K562 (cell line): ENCODE results near the gene SLC25A21. TPM values are rescaled to one million over a fixed set of nuclear protein-coding genes. Genes with fewer than 3 reads are reported as not detected.

ENCODE experiments used
- ATAC-seq: fragments of 200-7000 bp; cut with Tn5 transposase; 3 replicates; pipeline ENCODE4 v1.9.1; 2020; ENCODE audit warnings: moderate library complexity
- BruUV-seq: library from RNA; stranded (reverse); fragments of 400-500 nt; replicated peaks from 2 replicates; lab custom pipeline; 2021; lab: Mats Ljungman, UMichigan
- CTCF ChIA-PET: fragments of 300-600 bp; formaldehyde crosslinking; extraction: SDS; loops from one replicate; lab custom pipeline; 2021; ENCODE audit warnings: low intra/inter-chr PET ratio; lab: Yijun Ruan, JAX
- POLR2A ChIA-PET: fragments of 300-600, 350-650 bp; sonication (Branson Sonifier 250); formaldehyde crosslinking; extraction: SDS; loops from one replicate; lab custom pipeline; 2021; ENCODE audit warnings: antibody characterized with exemption, inconsistent platforms; lab: Yijun Ruan, JAX
- DNase-seq, 4 experiments: peaks; one replicate each; pipeline versions ENCODE4 v3.0.0 to v3.0.0-alpha.2; 2011 to 2018; ENCODE audit warnings: low spot score in 3 of 4, mixed read lengths in 3 of 4; ENCODE audit errors: extremely low read depth in 1 of 4
- FAIRE-seq: peaks from 2 replicates; lab custom pipeline; 2011; peaks lifted over from hg19 to GRCh38; lab: Jason Lieb, UNC
- H2AFZ ChIP-seq: 2 replicates; pipeline ENCODE4 v1.6.0; 2011; ENCODE audit warnings: low read depth, low read length, control low read depth, inconsistent platforms
- H3K27ac ChIP-seq: fragments of 200-600 bp; 3 replicates; pipeline ENCODE4 v1.8.0; 2011; ENCODE audit warnings: low read depth, mild to moderate bottlenecking, control low read depth, inconsistent platforms, low read length, moderate library complexity, mixed read lengths; ENCODE audit errors: extremely low read depth
- H3K27me3 ChIP-seq, 2 experiments: fragments of 300-600 bp in 1 of 2; 2 replicates in 1 of 2; 3 replicates in 1 of 2; pipeline versions ENCODE4 v1.6.0 to v1.8.0; 2011; ENCODE audit warnings: inconsistent platforms in 2 of 2, low read length in 2 of 2, mild to moderate bottlenecking in 1 of 2, mixed read lengths in 1 of 2, moderate library complexity in 1 of 2; ENCODE audit not compliant: control insufficient read depth in 2 of 2, insufficient read depth in 2 of 2
- H3K36me3 ChIP-seq: fragments of 300-600 bp; 3 replicates; pipeline ENCODE4 v1.8.0; 2011; ENCODE audit warnings: mild to moderate bottlenecking, low read length, inconsistent platforms; ENCODE audit not compliant: control insufficient read depth, insufficient read depth
- H3K4me1 ChIP-seq, 2 experiments: fragments of 200-600 bp in 1 of 2; replicated peaks in 1 of 2; 2 replicates in 1 of 2; 3 replicates in 1 of 2; pipeline versions ENCODE4 v1.5.1 to v1.8.0; 2011; ENCODE audit warnings: inconsistent platforms in 2 of 2, low read length in 2 of 2, mild to moderate bottlenecking in 1 of 2, mixed read lengths in 1 of 2, moderate library complexity in 1 of 2; ENCODE audit not compliant: control insufficient read depth in 2 of 2, insufficient read depth in 2 of 2
- H3K4me2 ChIP-seq: 2 replicates; pipeline ENCODE4 v1.6.1; 2011; ENCODE audit warnings: low read length, control low read depth, inconsistent platforms, mixed read lengths; ENCODE audit not compliant: insufficient read depth
- H3K4me3 ChIP-seq: fragments of 200-600 bp; sonication (generic), shearing (Covaris generic); 2 replicates; pipeline ENCODE4 v1.5.1; 2016; ENCODE audit warnings: control low read depth, inconsistent platforms
- H3K79me2 ChIP-seq: fragments of 200-600 bp; 3 replicates; pipeline ENCODE4 v1.8.0; 2011; ENCODE audit warnings: low read length, inconsistent platforms; ENCODE audit not compliant: control insufficient read depth, insufficient read depth
- H3K9ac ChIP-seq, 2 experiments: 2 replicates each; pipeline versions ENCODE4 v1.6.0 to v1.6.1; 2011; ENCODE audit warnings: low read depth in 2 of 2, low read length in 2 of 2, control low read depth in 1 of 2, inconsistent platforms in 1 of 2, mild to moderate bottlenecking in 1 of 2, mixed read lengths in 1 of 2; ENCODE audit not compliant: insufficient read depth in 1 of 2
- H3K9me1 ChIP-seq: one replicate; pipeline ENCODE4 v1.6.0; 2011; ENCODE audit warnings: inconsistent platforms, mild to moderate bottlenecking, low read length, moderate library complexity; ENCODE audit not compliant: control insufficient read depth, insufficient read depth
- H3K9me3 ChIP-seq: replicated peaks from 2 replicates; pipeline ENCODE4 v1.5.1; 2011; ENCODE audit warnings: low read depth, low read length, inconsistent platforms; ENCODE audit not compliant: control insufficient read depth, insufficient read depth
- H4K20me1 ChIP-seq: replicated peaks from 2 replicates; pipeline ENCODE4 v1.6.1; 2011; ENCODE audit warnings: low read length, inconsistent platforms, mixed read lengths; ENCODE audit not compliant: control insufficient read depth, insufficient read depth
- ATF4 ChIP-seq: fragments of 450-650 bp; formaldehyde crosslinking; IDR thresholded peaks from 2 replicates; pipeline ENCODE4 v1.4.0; 2022; ENCODE audit warnings: mild to moderate bottlenecking, moderate library complexity
- CBFA2T2 ChIP-seq: fragments of 450-650 bp; conservative IDR thresholded peaks from 2 replicates; pipeline ENCODE4 v1.6.1; 2017; ENCODE audit warnings: mild to moderate bottlenecking
- CEBPG ChIP-seq, 3 experiments: fragments of 200-800 bp in 1 of 3; sonication (Bioruptor generic) in 1 of 3; sonication (generic) in 1 of 3; formaldehyde crosslinking in 1 of 3; IDR thresholded peaks in 2 of 3; conservative IDR thresholded peaks in 1 of 3; 2 replicates each; pipeline versions ENCODE4 v1.6.1 to v1.8.0; 2016 to 2022; ENCODE audit warnings: missing compliant biosample characterization in 2 of 3, missing genetic modification characterization in 2 of 3, mild to moderate bottlenecking in 1 of 3, missing genetic modification reagents in 1 of 3
- CTCF ChIP-seq, 3 experiments: IDR thresholded peaks in 2 of 3; conservative IDR thresholded peaks in 1 of 3; 2 replicates each; pipeline ENCODE4 v1.5.1; 2011 to 2012; ENCODE audit warnings: low read length in 3 of 3, mild to moderate bottlenecking in 3 of 3, control low read depth in 2 of 3, improper control_type of control experiment in 1 of 3, inconsistent platforms in 1 of 3, low read depth in 1 of 3, mixed read lengths in 1 of 3, moderate library complexity in 1 of 3; ENCODE audit not compliant: insufficient read depth in 2 of 3
- DEAF1 ChIP-seq: fragments of 450-650 bp; formaldehyde crosslinking; IDR thresholded peaks from 2 replicates; pipeline ENCODE4 v1.4.0; 2020; ENCODE audit warnings: mild to moderate bottlenecking, moderate library complexity
- EWSR1 ChIP-seq: fragments of 450-650 bp; IDR thresholded peaks from 2 replicates; pipeline ENCODE4 v1.6.1; 2018; ENCODE audit warnings: borderline replicate concordance, mild to moderate bottlenecking, low read depth, moderate library complexity; ENCODE audit not compliant: partially characterized antibody
- KLF16 ChIP-seq: IDR thresholded peaks from 2 replicates; pipeline ENCODE4 v1.6.1; 2016; ENCODE audit warnings: antibody characterized with exemption
- PKNOX1 ChIP-seq: fragments of 450-650 bp; IDR thresholded peaks from 2 replicates; pipeline ENCODE4 v1.6.1; 2016
- ZFP36 ChIP-seq: fragments of 150-350 bp; IDR thresholded peaks from 2 replicates; pipeline ENCODE4 v1.6.1; 2018; ENCODE audit warnings: low read length, low read depth; ENCODE audit not compliant: partially characterized antibody
- ZNF696 ChIP-seq: fragments of 250-450 bp; sonication (Bioruptor Pico); conservative IDR thresholded peaks from 2 replicates; pipeline ENCODE4 v1.4.0; 2020; ENCODE audit warnings: mild to moderate bottlenecking, moderate library complexity
- WGBS: fragments of 100-300 bp; shearing (Covaris generic); methylation state at CpG from one replicate; pipeline ENCODE4 v1.1.6; 2016; ENCODE audit warnings: low coverage, mixed read lengths; ENCODE audit not compliant: insufficient coverage; ENCODE audit errors: missing lambda C conversion rate; 5-methylcytosine and 5-hydroxymethylcytosine counted together
- in situ Hi-C: fragments of 300-500 bp; cut with MboI; formaldehyde crosslinking; loops from 4 replicates; pipeline ENCODE4 v1.15.0; 2018; ENCODE audit warnings: inconsistent platforms, mixed read lengths
- intact Hi-C: fragments of 100-400 bp; cut with micrococcal nuclease; formaldehyde crosslinking; loops from 2 replicates; pipeline ENCODE4 v1.14.2; 2022
- polyA plus RNA-seq, 8 experiments: library from polyadenylated mRNA; depleted of rRNA in 4 of 8; stranded (reverse) in 5 of 8; unstranded in 3 of 8; fragments of >200 nt; fragmentation: Nextera tagmentation in 2 of 8; fragmentation: Illumina TruSeq in 1 of 8; extraction: Ambion mirVana in 2 of 8; extraction: Trizol in 1 of 8; gene quantifications; 2 replicates each; pipeline versions ENCODE4 v1.2.1 to v1.2.3, GENCODE V29; 2011 to 2014; ENCODE audit warnings: inconsistent platforms in 1 of 8, missing spikeins in 1 of 8
- total RNA-seq, 7 experiments: library from RNA; depleted of rRNA in 6 of 7; stranded (reverse); fragments of >200 nt in 6 of 7; fragmentation: Illumina TruSeq in 2 of 7; extraction: Trizol in 2 of 7; gene quantifications; 2 replicates each; pipeline versions ENCODE4 v1.2.1 to v1.2.3, GENCODE V29; 2011 to 2021; ENCODE audit warnings: low replicate concordance in 1 of 7
- TF ChIP-seq, protein P1 (sequence below): IDR thresholded peaks from 2 replicates; pipeline ENCODE4 v1.6.1; 2012; ENCODE audit warnings: low read depth, low read length, improper control_type of control experiment, borderline replicate concordance

The SLC25A21 gene
- total and polyA plus RNA-seq, 9 of the 15 experiments (the other 6 are each of a cell fraction or from before 2014, with no cell fraction given) = 15.2 to 46.7 (median 28.7) TPM

DNA sequence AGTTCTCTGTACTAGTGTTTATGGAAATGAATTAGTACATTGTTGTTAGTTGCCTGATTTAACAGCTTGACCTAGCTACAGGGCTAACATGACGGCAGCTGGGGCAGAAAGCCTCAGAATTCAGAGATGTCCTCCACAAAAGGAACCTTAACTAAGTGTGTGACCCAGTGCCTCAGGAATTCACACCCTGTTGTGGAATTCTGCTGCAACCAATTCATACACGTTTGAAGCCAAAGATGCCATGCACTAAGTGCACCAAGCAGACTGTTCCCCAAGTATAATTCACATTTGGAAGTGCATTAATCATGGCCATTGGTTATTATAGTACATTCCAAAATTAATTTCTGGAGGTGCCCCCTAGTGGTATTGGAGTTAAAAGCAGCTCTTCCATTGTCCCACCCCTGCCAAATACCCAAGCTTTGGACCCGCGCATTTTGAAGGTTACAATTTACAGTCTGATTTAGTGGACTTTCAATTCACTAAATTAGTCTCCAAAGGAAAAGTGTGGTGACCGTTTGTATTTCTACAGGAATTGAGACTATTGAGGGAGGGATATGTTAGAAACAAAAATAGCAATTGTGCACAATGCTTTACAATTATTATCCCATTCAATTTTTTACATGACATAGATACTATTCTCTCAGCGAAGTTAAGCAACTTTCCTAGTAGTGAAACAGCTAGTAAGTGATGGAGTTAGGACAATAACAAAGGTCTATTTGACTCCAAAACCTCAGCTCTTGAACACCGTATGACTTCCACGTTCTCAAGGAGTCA, 424.8 kb downstream of the SLC25A21 start:
- in situ Hi-C loops (no loop called here), intact Hi-C loops (loop anchor here (5.0 kb wide), 1 partner anchor 100 kb away; no protein-coding TSS in a partner anchor)
- BruUV-seq = no TSS peak
- Histone ChIP-seq H3K4me2 (no peak overlapping the region), H2AFZ (no peak overlapping the region), H3K9ac (no peak overlapping the region), H4K20me1 (no peaks in the 10 kb centered on the region), H3K79me2 (no peaks in the 10 kb centered on the region), H3K9me1 (no peaks in the 10 kb centered on the region), H3K9me3 (no peaks in the 10 kb centered on the region), H3K4me3 (no peak overlapping the region), H3K27ac (no peak overlapping the region), H3K27me3 (no peaks in the 10 kb centered on the region), H3K4me1 (no peaks in the 10 kb centered on the region; a peak in 1 of 5 replicates), H3K36me3 (no peaks in the 10 kb centered on the region)
- CTCF ChIA-PET = no interaction called here
- WGBS = 28% methylated on average over 8 of the region's 8 CpGs
- POLR2A ChIA-PET = interaction anchor here (0.6 to 0.8 kb wide), 3 partner anchors 21 to 933 kb away, joined by 3 to 4 read pairs (median 3); no protein-coding TSS in a partner anchor
- DNase-seq = peak; percentile 10 to 37 (median 14)
- ATAC-seq = peak; percentile 78
- peak; percentile 32 for FAIRE-seq
- TF ChIP-seq PKNOX1 = no peak
- no peak for TF ChIP-seq CEBPG (CRISPR knock-in tag; IDR thresholded peaks at IDR 0.05)
- no peak for TF ChIP-seq CEBPG (tag; conservative IDR thresholded peaks at IDR 0.05 in 1 of 2, IDR thresholded peaks at IDR 0.05 in 1 of 2)
- no peak for TF ChIP-seq ZFP36
- TF ChIP-seq CBFA2T2 = no peak
- TF ChIP-seq DEAF1 = no peak
- no peak for TF ChIP-seq ATF4 (CRISPR knock-in tag)
- TF ChIP-seq, protein P1, sequence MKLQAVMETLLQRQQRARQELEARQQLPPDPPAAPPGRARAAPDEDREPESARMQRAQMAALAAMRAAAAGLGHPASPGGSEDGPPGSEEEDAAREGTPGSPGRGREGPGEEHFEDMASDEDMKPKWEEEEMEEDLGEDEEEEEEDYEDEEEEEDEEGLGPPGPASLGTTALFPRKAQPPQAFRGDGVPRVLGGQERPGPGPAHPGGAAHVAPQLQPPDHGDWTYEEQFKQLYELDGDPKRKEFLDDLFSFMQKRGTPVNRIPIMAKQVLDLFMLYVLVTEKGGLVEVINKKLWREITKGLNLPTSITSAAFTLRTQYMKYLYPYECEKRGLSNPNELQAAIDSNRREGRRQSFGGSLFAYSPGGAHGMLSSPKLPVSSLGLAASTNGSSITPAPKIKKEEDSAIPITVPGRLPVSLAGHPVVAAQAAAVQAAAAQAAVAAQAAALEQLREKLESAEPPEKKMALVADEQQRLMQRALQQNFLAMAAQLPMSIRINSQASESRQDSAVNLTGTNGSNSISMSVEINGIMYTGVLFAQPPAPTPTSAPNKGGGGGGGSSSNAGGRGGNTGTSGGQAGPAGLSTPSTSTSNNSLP = 0 out of 2 replicates have a peak, but pooled peaks have one; percentile 19
- peak; percentile 33 to 56 (median 54) for TF ChIP-seq CTCF (IDR thresholded peaks at IDR 0.05 in 2 of 3, conservative IDR thresholded peaks at IDR 0.05 in 1 of 3; ENCODE audit: insufficient read depth in 2 of 3, low read depth in 1 of 3, low read length in 3 of 3)
- TF ChIP-seq EWSR1 = no peak
- TF ChIP-seq ZNF696 (CRISPR knock-in tag) = no peak
- TF ChIP-seq KLF16 = 0 out of 2 replicates have a peak, but pooled peaks have one; percentile 11
